HG03103 (cell line): ENCODE measurements around the gene UST.
"Not testable (repeated sequence)": the region's sequence is repeated elsewhere in the genome, so short reads cannot be mapped to it uniquely, and the experiment has no call there.

Experiments
- ATAC-seq: cut with Tn5 transposase; IDR thresholded peaks from one replicate; pipeline ENCODE4 v1.9.1; 2021; ENCODE audit warnings: low read depth; ENCODE audit not compliant: unreplicated experiment

The UST gene

DNA sequence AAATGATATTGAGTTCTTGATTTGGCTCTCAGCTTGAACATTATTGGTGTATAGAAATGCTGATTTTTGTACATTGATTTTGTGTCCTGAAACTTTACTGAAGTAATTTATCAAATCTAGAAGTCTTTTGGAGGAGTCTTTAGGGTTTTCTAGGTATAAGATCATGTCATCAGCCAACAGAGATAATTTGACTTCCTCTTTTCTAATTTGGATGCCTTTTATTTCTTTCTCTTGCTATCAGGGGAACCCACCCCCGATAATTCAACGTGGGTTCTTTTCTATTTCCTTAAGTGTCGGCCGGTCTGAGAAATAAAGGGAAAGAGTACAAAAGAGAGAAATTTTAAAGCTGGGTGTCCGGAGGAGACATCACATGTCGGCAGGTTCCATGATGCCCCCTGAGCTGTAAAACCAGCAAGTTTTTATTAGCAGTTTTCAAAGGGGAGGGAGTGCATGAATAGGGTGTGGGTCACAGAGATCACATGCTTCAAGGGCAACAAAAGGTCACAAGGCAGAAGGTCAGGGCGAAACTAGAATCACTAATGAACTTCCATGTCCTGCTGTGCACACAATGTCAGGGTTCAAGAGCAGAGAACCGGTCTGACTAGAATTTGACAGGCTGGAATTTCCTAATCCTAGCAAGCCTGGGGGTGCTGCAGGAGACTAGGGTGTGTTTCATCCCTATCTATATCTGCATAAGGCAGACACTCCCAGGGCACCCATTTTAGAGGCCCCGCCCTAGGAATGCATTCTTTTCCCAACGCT is 17.6 kb downstream of the UST start:
- not testable (repeated sequence) for ATAC-seq

DNA sequence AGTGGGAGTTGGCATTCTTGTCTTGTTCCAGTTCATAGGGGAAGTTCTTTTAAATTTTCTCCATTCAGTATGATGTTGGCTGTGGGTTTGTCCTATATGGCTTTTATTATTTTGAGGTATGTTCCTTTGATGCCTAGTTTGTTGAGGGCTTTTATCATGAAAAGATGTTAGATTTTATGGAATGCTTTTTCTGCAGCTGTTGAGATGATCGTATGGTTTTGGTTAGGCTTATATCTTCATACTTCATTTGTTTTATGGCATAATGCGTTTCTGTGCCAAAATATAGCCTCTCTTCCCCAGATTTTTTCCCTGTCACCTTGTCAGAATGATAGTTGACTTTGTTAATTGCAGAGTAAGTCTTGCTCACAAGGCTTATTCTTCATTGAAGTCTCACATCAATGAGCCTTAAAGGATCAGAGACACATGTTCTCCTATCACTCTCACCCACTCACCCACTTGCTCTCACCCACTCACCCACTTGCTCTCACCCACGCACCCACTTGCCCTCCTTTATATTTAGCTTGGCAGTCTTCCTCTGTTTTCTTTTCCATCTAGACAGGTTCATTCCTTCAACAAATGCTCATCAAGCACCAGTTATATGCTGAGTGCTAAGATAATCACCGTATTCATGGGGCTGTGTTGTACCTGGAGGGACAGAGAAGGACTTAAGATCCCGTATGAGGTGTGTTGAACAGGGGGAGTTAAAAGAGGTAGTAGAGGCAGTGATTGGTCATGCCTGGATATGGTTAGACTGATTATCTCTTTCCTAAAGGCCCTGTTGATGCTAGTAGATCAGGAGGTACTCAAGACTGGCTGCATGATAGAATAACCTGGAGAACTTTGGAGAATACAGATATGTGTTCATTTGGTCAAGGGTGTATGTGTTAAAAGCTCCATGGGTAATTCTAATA is 19.3 kb downstream of the UST start:
- ATAC-seq = no peak

DNA sequence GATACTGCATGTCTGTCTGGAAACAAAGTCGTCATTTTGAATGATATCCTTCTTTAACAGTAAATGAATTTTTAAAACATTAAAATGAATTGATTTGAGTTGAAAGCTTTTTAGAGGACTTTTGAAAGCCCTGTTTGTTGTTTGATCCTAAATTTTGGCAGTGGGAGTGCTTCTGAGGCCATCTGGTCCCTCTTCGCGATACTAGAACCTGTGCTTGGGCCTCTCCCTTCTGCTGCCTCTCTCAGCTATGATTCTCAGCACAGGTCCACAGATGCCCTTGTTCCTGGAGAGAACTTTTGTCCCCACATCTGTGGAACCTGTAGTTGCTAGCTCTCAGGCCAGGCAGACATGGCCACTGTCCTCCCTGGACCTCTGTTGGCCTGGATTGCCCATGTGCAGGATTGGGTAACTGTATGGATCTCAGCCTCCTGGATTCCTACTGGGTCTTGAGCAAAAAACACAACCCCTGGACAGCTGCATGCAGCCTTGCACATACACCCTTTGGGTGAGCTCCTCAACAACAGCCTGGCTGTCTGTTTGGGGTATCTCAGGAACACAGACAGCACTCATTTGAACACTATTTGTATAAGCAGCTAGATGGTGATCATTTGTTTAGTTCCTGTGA is 21.9 kb downstream of the UST start:
- no peak for ATAC-seq

DNA sequence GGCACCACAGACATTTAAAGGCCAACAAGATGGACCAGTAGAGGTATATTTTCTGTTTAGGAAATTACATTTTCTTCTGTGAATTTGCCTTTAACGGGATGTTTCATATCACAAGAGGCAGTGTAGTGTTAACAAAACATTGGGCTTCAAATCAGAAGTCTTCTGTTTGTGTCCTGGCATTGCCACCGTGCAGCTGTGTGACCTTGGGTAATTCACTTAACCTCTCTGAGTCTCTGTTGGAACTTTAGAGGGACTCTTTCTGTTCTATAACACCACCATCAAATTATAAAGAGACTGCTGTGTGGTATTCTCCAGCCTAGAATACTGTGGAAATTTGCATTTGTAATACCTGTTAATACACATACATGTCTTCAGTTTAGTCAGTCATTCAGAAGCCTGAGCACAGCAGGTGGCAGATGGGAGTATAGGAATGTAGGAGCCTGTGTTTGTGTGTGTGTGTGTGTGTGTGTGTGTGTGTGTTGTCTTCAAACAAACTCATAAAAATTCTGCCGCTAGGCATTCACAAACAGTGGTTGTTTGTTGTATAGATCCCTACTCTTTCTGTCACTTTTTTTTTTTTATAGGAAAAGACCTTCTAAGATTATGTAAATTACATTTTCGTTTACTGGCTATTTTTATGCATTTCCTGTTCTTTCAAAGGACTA is 22.6 kb downstream of the UST start:
- no peak for ATAC-seq

GRCh38 chr6:148770408-148771211 is 23.8 kb downstream of the UST start:
- ATAC-seq = peak; percentile 64

GRCh38 chr6:148771212-148771601 is 24.4 kb downstream of the UST start:
- no peak for ATAC-seq

- no peak for ATAC-seq
These were observed 25.2 kb downstream of the UST start for GRCh38 chr6:148771896-148772554.

GRCh38 chr6:148775161-148775560 is 28.3 kb downstream of the UST start:
- ATAC-seq = no peak

- no peak for ATAC-seq
These were observed 29.8 kb downstream of the UST start for GRCh38 chr6:148776321-148777308.

DNA sequence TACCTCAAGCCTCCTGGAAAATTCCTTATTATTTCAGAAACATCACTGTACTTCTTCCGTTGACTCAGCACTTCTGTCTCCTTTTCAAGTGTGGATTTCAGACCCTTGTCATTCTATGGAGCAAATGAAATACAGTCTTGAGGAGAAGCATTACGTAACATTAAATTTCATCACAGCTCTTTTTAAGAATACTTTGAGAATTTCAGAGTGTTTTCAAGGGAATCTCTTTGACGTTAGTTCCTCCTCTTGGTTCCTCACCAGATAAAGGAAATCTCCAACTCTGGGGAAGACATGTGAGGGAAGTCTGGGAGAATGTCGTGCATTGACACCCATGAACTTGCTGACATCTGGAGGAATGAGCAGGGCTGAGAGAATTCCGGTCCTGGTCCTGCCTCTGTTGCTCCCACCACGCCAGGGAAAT is 32.3 kb downstream of the UST start:
- ATAC-seq = no peak

DNA sequence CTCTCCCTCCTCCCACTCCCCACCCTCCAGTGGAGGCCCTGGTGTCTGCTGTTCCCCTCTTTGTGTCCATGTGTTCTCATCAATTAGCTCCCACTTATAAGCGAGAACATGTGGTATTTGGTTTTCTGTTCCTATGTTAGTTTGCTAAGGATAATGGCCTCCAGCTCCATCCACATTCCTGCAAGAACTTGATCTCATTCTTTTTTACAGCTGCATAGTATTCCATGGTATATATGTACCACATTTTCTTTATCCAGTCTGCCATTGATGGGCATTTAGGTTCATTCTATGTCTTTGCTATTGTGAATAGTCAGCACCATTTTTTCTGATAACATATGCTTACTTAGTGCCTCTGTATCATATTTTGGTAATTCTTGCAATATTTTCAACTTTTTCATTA is 33.6 kb downstream of the UST start:
- not testable (repeated sequence) for ATAC-seq

DNA sequence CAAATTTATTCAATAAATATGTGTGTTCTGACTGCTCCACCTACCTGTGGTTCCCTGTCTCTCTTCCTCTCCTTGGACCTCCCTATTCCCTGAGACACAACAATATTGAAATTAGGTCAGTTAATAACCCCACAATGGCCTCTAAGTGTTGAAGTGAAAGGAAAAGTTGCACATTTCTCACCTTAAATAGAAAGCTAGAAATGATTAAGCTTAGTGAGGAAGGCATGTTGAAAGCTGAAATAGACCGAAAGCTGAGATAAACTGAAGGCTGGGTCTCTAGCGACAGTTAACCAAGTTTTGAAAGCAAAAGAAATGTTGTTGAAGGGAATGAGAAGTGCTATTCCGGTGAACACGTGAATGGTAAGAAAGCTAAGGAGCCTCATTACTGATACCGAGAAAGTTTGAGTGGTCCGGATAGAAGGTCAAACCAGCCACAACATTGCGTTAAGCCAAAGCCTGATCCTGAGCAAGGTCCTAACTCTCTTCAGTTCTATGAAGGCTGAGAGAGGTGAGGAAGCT is 34.1 kb downstream of the UST start:
- ATAC-seq = peak; percentile 91

- ATAC-seq = no peak
These were observed 43.1 kb downstream of the UST start for GRCh38 chr6:148789948-148790347.

- no peak for ATAC-seq
These were observed 43.6 kb downstream of the UST start for GRCh38 chr6:148790404-148790803.

DNA sequence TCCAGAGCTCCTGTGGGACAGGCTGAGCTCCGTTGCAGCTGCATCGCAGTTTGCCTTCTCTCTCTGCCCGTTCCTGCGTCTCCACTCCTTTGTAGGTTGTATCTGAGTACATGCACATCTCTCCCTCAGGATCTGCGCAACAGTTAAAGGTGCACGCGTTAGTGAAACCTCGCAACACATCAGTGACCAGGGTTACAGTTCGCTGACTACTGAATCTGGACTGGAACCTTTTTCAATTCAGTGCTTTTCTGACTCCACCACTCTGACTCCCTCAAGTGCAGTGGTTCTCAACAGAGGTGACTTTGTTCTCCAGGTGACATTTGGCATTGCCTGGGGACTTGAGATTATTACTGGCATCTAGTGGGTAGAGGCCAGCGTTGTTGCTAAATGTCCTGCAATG is 44.0 kb downstream of the UST start:
- no peak for ATAC-seq

DNA sequence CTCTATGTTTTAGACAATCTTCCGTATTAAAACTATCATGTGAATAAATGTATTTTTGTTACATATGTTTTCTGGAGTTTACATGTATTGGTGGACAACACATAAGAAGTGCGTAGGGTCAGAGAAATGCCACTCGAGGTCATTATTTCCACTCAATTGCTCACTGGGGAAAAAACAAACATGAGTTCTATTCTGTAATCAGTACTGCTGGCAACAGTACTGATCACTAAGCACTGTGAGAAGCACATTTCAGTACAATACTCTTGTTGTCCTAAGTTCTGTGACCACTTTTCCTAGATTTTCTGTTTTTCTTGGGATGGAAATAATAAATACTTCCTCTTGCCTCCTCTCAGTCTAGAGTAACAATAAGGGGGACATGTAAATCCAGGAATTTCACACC is 44.5 kb downstream of the UST start:
- no peak for ATAC-seq

DNA sequence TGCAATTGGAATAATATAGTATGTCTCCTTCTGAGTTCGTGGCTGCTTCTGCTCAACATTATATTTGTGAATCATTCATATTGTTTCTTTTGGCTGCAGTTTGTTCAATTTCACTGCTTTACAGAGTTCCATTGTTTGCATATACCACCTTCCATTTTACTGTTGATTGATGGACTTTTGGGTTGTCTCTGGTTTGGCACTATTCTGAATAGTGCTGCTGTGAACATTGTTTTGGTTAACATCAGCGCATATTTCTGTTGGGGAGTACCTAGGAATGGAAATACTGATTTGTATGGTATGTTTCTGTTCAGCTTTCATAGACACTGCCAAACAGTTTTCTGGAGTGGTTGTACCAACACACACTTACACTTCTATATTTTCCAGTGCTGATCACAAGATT is 46.9 kb downstream of the UST start:
- no peak for ATAC-seq

DNA sequence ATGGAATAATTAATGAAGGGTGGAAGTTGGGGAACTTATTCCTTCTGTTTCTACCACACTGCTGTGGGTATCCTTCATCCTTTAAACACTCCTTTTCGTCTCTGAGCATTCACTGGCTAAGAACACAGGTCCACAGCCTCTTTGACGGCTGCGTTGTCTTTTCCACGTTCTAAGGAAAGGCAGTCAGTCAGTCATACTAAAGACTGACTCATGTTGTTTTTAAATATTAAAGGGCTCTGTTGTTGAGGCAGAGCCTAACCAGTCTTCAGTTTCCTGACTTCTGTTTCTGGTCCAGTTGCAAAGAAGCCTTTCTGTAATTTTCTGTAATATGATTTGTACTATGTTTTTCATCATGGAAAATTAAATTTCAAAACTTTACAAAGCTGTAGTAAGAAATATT is 48.0 kb downstream of the UST start:
- ATAC-seq = no peak
